Measurements from ENCODE around the gene MAPK12.

Gene MAPK12

DNA sequence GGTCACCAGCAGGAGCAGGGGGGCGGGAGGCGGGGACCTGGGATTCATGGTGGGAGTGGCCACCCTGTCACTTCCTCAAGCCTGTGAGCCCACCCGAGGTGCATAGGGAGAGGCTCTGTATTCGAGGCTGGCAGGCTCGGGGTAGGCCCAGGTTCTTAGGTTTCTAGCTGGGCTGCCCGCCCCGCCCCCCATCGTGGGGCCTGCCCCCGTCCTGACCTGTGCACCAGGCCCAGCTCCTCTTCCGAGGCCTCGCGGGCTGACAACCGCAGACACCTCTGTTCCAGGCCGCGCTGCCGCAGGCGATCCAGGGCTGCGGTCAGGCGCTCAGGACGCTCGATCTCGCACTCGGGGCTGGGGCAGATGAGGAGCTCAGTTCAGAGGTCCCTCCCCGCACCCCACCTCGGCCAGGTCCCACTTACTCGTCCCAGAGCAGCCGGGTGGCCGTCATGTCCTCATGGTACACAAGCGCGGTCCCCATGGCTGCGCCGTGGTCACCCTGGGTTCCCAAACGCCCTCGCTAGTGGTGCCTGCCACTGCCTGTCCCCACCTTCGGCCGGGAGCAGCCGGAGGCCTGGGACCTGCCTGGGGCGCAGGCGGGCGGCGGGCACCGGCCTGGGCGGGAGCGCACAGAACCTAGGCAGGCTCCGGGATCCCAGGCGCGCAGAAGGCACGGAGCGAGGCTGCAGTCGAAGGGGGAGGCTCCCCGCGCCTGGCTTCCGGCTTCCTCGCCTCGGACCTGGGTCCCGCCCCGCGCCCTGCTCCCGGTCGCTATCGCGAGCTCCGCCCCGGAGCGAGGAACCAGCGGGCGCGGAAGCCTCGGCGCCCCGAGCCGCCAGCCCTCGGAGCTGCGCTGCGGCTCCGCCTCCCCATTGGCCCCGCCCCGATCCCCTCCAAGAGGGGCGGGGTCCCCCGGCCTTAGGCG lies 10.7 kb downstream of the MAPK12 start, which contains the start of gene HDAC10:
TSS of gene HDAC10 (minus strand) at position 711 of the 922 bp plus-strand sequence. CDS start at position 478, 233 bp downstream.
- peak; percentile 82 for DNase-seq

DNA sequence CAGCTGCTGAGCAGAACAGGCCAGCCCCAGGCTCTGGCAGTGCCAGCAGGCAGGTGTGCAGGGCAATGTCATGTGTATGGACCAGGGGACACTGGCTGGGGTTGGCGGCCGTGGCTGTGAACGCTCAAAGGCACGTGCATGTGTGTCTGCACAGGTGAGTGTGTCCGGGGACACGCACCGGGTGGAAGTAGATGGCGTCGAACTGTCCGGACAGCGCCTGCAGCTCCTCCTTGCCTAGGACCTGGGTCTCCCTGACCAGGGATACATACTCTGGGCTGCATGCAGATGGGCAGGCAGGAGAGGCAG lies 11.3 kb downstream of the MAPK12 start:
- DNase-seq: no peak

- DNase-seq: no peak
These were observed 11.9 kb downstream of the MAPK12 start for GRCh38 chr22:50249341-50250248.

DNA sequence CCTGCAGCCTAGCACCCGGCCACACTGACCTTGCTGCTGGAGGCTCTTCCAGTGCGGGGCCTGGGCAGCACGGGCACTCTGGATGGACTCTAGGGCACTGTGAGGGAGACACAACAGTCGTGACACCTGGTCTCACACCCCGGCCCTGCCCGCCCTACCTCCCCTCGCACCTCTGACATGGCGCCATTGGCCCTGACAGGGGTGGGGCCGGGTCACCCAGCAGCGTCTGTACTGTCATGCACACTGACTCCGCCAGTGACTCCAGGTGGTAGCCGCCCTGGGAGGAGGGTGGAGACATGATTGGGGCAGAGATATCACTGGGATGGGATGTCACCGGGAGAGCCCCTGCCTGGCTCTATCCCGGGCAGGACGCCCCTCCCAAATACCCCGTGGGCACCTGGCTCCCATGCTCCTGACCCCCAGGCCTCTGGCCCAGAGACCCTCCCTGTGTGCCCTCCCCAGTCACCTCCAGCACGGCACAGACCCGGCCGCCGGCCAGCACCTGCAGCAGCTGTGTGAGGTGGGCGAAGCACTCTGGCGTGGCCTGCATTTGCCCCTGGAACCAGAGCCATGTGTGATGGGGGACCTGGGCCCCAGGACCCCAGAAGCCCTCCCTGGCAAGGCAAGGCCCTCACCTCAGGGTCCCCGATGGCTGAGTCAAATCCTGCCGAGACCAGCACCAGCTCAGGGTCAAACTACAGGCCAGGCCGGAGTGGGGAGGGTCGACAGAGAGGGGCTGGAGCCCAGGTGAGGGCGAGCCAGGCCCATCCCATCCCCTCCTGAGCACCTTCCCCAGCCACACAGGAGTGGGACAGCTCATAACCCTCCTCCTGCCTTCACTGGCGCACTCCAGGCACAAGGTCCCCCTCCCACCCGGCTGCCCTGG lies 13.0 kb downstream of the MAPK12 start:
- no peak for DNase-seq

- DNase-seq: peak; percentile 55
These were observed 13.7 kb downstream of the MAPK12 start for GRCh38 chr22:50247748-50248147.

DNA sequence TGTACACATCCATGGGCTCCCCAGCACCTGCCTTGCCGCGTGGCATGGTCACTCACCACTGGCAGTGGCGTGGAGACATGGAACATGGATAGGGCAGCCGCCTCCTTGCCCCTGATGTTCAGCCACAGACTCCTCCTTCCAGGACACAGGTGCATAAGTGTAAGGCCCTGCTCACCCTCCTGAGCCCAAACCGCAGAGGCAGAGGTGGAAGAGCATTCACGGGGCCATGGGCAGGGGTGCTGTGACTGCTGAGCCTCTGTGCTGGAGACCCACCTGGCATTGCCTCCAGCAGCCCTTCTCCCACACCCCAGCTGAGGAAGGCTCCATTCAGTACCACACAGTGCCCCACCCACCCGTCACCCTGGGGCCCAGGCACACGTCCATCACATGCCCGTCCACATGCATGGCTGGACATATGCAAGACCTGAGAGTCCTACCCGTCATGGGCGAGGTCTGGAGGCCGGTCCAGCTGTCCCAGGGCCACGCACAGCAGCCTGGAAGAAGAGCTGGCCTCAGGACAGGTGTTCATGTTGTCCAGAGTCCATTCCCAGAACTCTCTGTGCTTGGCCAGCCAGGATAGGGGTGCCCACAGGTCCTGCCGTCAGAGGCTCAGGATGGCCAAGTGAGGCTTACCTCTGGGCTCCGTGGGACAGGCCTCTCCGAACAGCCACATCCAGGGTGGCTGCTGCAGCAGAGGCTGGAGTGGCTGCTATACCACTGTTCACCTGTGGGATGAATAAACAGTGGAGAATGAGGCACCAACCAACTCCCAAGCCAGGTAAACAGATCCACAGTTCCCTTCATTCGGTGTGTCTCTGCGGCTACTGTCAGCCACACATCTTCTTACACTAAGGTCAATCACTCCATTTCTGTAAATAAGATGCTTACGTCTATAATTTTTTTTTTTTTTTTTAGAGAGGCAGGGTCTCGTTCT lies 15.0 kb downstream of the MAPK12 start:
- DNase-seq: no peak

GRCh38 chr22:50245214-50246072 lies 16.0 kb downstream of the MAPK12 start:
- no peak for DNase-seq

DNA sequence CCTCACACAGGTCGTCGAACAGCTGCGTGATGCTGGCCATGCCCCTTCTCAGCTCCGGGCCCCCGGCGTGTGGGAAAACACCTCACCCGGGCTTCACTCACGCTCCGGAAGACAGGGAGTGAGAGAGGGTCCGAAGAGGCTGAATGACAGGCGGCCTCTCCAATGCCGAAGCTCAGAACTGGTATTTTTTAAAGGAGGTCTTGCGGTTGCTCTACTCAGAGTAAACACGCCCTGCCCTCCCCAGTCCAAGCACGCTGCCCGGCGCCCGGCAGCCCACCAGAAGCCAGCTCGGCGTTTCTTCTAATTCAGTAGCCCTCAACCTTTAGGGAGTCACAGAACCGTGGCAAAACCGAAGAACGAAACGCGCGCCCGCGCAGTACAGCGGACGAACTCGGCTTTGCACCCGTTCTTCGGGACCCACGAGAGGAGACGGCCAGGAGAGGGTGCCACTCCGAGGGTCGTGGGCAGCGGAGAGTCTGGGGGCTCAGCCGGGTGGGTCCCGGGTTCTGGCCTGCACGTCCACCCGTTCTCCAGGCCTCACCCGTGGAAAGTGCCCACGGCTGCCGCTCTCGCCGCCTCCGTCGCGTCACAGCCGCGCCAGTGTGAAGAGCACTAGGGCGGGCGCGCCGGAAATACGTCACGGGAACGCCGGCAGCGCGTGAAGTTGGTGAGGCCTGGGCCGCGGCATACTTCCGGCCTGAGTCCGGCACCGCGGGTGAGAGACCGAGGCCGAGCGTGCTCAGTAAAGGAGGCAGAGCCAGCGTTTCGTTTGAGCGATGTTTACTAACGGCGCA lies 16.9 kb downstream of the MAPK12 start, which contains the start of gene TUBGCP6:
TSS of gene TUBGCP6 (minus strand) at position 604 of the 794 bp plus-strand sequence. CDS start at position 40, 564 bp downstream.
- DNase-seq: peak; percentile 93

DNA sequence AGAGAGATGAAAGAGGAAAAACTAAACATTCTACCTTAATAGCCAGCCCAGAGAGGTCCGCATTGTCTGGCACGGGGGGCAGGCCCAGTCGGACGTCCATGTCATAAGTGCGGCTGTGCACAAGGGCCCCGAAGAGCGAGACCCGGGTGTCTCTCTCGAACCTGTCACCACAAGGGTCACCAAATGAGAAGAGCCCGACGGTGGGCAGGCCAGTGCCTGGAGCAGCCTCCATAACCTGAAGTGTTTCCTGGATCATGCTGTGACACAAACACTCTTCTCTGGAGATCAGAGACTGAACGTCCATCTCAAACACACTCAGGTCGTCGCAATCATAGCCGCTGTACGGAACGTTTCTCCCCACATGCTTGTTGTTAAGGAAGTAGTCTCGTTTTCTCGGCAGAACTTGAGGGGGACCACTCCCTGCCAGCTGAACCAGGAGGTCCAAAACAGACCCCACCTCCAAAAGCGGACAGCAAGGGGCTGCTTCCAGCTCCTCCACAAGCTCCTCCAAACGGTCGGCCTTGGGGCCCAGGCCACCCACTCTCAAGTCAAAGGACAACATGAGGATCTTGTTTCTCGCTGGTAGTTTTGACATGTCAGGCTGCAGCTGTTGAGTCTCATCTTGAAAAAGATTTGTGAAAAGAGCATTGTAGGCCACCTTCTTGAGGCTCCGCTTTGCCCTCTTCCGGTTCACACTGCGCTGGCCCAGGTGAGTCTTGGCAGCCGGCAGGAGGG lies 17.6 kb downstream of the MAPK12 start:
- no peak for DNase-seq

GRCh38 chr22:50242406-50242949 lies 19.0 kb downstream of the MAPK12 start:
- DNase-seq: no peak

DNA sequence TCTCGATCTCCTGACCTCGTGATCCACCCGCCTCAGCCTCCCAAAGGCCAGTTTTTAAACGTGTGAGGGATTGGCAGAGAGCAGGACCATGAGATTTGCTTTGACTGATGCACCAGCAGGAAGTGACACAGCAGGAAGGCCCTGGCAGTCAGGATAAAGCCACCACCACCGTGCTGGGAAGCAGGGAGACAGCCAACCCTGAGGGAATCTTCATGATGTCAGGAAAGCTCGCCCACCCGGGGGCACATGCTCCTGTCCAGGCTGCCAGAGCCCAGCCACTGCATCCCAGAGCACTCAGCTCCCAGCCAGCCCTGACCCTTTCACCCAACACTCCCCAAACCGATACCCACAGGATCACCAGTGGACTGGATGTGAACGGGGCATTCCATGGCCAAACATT lies 22.7 kb downstream of the MAPK12 start:
- DNase-seq: no peak

GRCh38 chr22:50236731-50237409 lies 24.6 kb downstream of the MAPK12 start:
- no peak for DNase-seq

DNA sequence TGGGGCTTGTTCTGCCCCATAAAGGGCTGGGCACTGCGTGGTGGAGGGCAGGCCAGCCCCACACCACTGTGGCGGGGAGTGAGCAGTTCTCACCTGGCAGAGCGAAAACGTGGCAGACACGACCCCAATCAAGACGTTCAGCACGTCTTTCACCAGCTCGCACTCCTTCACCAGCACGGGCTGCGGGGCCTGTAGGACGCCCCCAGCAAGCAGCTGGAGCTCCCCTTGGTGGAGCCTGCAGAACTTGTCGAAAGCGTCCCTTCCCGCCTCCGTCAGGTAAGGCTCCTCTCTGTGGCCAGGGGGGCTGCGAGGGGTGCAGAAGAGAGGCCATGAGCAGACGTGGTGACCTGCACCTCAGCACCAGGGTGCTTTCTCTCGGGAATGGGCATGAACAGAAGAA lies 28.3 kb downstream of the MAPK12 start:
- no peak for DNase-seq

DNA sequence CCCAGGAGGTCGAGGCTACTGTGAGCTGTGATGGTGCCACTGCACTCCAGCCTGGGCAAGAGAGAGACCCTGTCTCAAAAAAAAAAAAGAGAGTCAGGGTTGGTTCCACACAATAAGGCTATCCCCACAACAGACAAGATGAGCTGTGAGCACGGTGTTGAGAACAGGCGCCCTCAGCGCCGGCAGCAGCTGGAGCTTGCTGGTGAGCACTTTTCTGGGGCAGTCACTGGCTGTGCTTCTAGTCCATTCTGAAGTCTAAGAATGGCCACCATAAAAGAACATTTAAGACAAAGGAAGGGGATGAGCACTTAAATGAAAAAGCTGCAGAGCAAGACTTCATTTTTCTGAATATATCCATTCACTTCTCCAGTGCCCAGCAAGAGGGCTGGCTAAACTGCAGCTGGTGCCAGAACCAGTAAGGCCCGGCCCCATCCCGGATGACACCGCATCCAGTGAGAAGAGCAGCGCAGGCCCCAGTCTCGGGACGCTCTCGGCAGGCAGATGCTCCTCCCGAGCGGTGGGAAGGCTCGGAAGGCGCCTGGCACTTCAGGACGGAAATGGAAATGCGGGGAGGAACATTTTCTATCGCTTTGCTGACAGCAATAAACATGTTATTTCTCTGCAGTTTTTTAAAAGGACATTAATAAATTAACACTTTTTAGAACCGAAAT lies 28.9 kb downstream of the MAPK12 start:
- DNase-seq: no peak

DNA sequence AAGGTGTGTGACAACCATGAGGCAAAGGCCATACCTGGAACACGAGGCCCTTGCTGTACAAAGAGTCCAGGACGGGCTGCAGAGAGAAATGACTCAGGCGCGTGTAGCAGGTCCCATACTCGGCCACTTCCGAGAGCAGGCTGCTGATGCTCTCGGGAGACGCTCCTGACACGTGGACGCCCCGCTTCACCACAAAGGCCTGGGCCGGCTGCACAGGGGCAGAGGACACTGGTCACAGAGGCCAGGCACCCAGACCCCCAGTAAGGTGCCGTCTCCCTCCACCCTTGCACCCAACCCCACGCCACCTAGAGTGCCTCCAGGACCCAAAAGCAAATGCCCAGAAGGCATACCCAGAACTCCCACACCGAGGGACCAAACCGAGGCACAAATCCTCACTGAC lies 32.1 kb downstream of the MAPK12 start:
- no peak for DNase-seq

GRCh38 chr22:50228366-50228765 lies 33.1 kb downstream of the MAPK12 start:
- DNase-seq: no peak

GRCh38 chr22:50227579-50228215 lies 33.8 kb downstream of the MAPK12 start:
- no peak for DNase-seq

All from activated naive CD4-positive, alpha-beta T cell treated with Interleukin-2 at 50 U/mL for 16 hours (primary cell).